GM06990 (cell line): ENCODE data around the gene POFUT2.

Source experiments
- DNase-seq: peaks from one replicate; pipeline ENCODE4 v3.0.0-alpha.2; 2011; ENCODE audit not compliant: insufficient read length; ENCODE audit errors: extremely low read depth
- H3K27me3 ChIP-seq: replicated peaks from 2 replicates; pipeline ENCODE4 v1.6.0; 2011; ENCODE audit warnings: low read length; ENCODE audit not compliant: control insufficient read depth, insufficient read depth
- H3K36me3 ChIP-seq: 2 replicates; pipeline ENCODE4 v1.5.1; 2011; ENCODE audit warnings: low read length; ENCODE audit not compliant: control insufficient read depth, insufficient read depth
- H3K4me3 ChIP-seq: replicated peaks from 2 replicates; pipeline ENCODE4 v1.5.1; 2011; ENCODE audit warnings: low read depth, mild to moderate bottlenecking, control low read depth, low read length
- CTCF ChIP-seq: IDR thresholded peaks from 2 replicates; pipeline ENCODE4 v1.5.1; 2011; ENCODE audit warnings: low read length, control low read depth, mild to moderate bottlenecking, inconsistent platforms; ENCODE audit not compliant: insufficient read depth, poor library complexity, severe bottlenecking

Gene POFUT2

GRCh38 chr21:45223236-45224185 is 64.2 kb downstream of the POFUT2 start:
- no peak for DNase-seq
- no peak for TF ChIP-seq CTCF
- Histone ChIP-seq H3K4me3 (no peak overlapping the region), H3K27me3 (no peaks in the 10 kb centered on the region; the same call in 1 of the 2 replicates), H3K36me3 (no peaks in the 10 kb centered on the region)

GRCh38 chr21:45222001-45222400 is 65.7 kb downstream of the POFUT2 start:
- H3K4me3 ChIP-seq, result no peak overlapping the region
- DNase-seq, result no peak
- no peak for TF ChIP-seq CTCF
- no peaks in the 10 kb centered on the region; the same call in 1 of the 2 replicates for H3K27me3 ChIP-seq
- no peaks in the 10 kb centered on the region for H3K36me3 ChIP-seq

- DNase-seq, result no peak
Measured at GRCh38 chr21:45220714-45221490, 66.8 kb downstream of the POFUT2 start.

GRCh38 chr21:45220071-45220481 is 67.6 kb downstream of the POFUT2 start:
- no peaks in the 10 kb centered on the region for H3K27me3 ChIP-seq
- DNase-seq, result no peak
- no peaks in the 10 kb centered on the region for H3K36me3 ChIP-seq
- no peak overlapping the region for H3K4me3 ChIP-seq
- no peak for TF ChIP-seq CTCF

More at GRCh38 chr21:45220714-45221490, 66.8 kb downstream of the POFUT2 start:
- Histone ChIP-seq H3K27me3 (no peaks in the 10 kb centered on the region; the same call in 1 of the 2 replicates), H3K36me3 (no peaks in the 10 kb centered on the region), H3K4me3 (no peak overlapping the region)
- TF ChIP-seq CTCF, result no peak

GRCh38 chr21:45219517-45219916 is 68.2 kb downstream of the POFUT2 start:
- no peak for DNase-seq
- Histone ChIP-seq H3K27me3 (no peaks in the 10 kb centered on the region), H3K36me3 (no peaks in the 10 kb centered on the region), H3K4me3 (no peak overlapping the region)
- no peak for TF ChIP-seq CTCF
